Endothelial cell of umbilical vein (primary cell): Measurements from ENCODE around the gene FMNL3. TPM values are rescaled to one million over a fixed set of nuclear protein-coding genes. Genes with fewer than 3 reads are reported as not detected.
"Not testable (repeated sequence)": the region's sequence is repeated elsewhere in the genome, so short reads cannot be mapped to it uniquely, and the experiment has no call there.

Experiments
- BruUV-seq: library from RNA; stranded (reverse); fragments of 400-500 nt; replicated peaks from 2 replicates; lab custom pipeline; 2021; lab: Mats Ljungman, UMichigan
- CTCF ChIA-PET: fragments of 300-600, 350-600 bp; sonication (Branson Sonifier 250); formaldehyde crosslinking; loops from one replicate; lab custom pipeline; 2021; ENCODE audit warnings: antibody characterized with exemption, inconsistent platforms; lab: Charles Lee
- POLR2A ChIA-PET: fragments of 300-600, 350-600 bp; sonication (Branson Sonifier 250); formaldehyde crosslinking; loops from one replicate; lab custom pipeline; 2021; ENCODE audit warnings: antibody characterized with exemption, inconsistent platforms; lab: Charles Lee
- DNase-seq: peaks from one replicate; pipeline ENCODE4 v3.0.0-alpha.2; 2011; ENCODE audit warnings: low read depth, low spot score
- FAIRE-seq: peaks from 2 replicates; lab custom pipeline; 2011; peaks lifted over from hg19 to GRCh38; lab: Jason Lieb, UNC
- H2AFZ ChIP-seq: 2 replicates; pipeline ENCODE4 v1.6.0; 2012; ENCODE audit warnings: low read depth, low read length, control low read depth, inconsistent platforms
- H3K27ac ChIP-seq: 2 replicates; pipeline ENCODE4 v1.5.1; 2011; ENCODE audit warnings: low read depth, mild to moderate bottlenecking, control low read depth, low read length, moderate library complexity; ENCODE audit not compliant: insufficient read depth
- H3K27me3 ChIP-seq, 2 experiments: 2 replicates each; pipeline versions ENCODE4 v1.6.0 to v1.6.1; 2011; ENCODE audit warnings: low read length in 2 of 2, mixed read lengths in 1 of 2; ENCODE audit not compliant: control insufficient read depth in 2 of 2, insufficient read depth in 2 of 2
- H3K36me3 ChIP-seq, 2 experiments: 2 replicates in 1 of 2; 3 replicates in 1 of 2; pipeline ENCODE4 v1.5.1; 2011; ENCODE audit warnings: low read length in 2 of 2, mild to moderate bottlenecking in 1 of 2, moderate library complexity in 1 of 2; ENCODE audit not compliant: control insufficient read depth in 2 of 2, insufficient read depth in 2 of 2; ENCODE audit errors: extremely low read depth in 1 of 2
- H3K4me1 ChIP-seq: 3 replicates; pipeline ENCODE4 v1.5.1; 2011; ENCODE audit warnings: mild to moderate bottlenecking, low read length; ENCODE audit not compliant: control insufficient read depth, insufficient read depth; ENCODE audit errors: extremely low read depth
- H3K4me2 ChIP-seq: 2 replicates; pipeline ENCODE4 v1.6.1; 2011; ENCODE audit warnings: low read length, control low read depth, mixed read lengths; ENCODE audit not compliant: insufficient read depth
- H3K4me3 ChIP-seq, 3 experiments: fragments of 200-600 bp in 1 of 3; sonication (generic), shearing (Covaris generic) in 1 of 3; replicated peaks in 1 of 3; 2 replicates each; pipeline ENCODE4 v1.5.1; 2011 to 2016; ENCODE audit warnings: control low read depth in 3 of 3, low read length in 3 of 3, mild to moderate bottlenecking in 2 of 3, inconsistent platforms in 1 of 3, low read depth in 1 of 3, moderate library complexity in 1 of 3; ENCODE audit not compliant: insufficient read depth in 1 of 3
- H3K79me2 ChIP-seq: 2 replicates; pipeline ENCODE4 v1.6.0; 2012; ENCODE audit warnings: low read length, inconsistent platforms; ENCODE audit not compliant: control insufficient read depth, insufficient read depth
- H3K9ac ChIP-seq: replicated peaks from 2 replicates; pipeline ENCODE3; 2011; ENCODE audit warnings: low read length, control low read depth; ENCODE audit not compliant: insufficient read depth; ENCODE audit errors: extremely low read depth
- H3K9me1 ChIP-seq: replicated peaks from 3 replicates; pipeline ENCODE4 v1.6.0; 2011; ENCODE audit warnings: mild to moderate bottlenecking, low read length; ENCODE audit not compliant: control insufficient read depth, insufficient read depth; ENCODE audit errors: extremely low read depth
- H3K9me3 ChIP-seq: replicated peaks from 2 replicates; pipeline ENCODE4 v1.5.1; 2012; ENCODE audit warnings: low read length, inconsistent platforms; ENCODE audit not compliant: control insufficient read depth, insufficient read depth
- H4K20me1 ChIP-seq: replicated peaks from 2 replicates; pipeline ENCODE3; 2011; ENCODE audit warnings: mild to moderate bottlenecking, low read length; ENCODE audit not compliant: control insufficient read depth, insufficient read depth; ENCODE audit errors: extremely low read depth
- EZH2 ChIP-seq: IDR thresholded peaks from 2 replicates; pipeline ENCODE4 v1.6.1; 2012; ENCODE audit warnings: borderline replicate concordance, low read depth, mild to moderate bottlenecking, moderate library complexity, low read length, inconsistent platforms; ENCODE audit not compliant: severe bottlenecking
- FOS ChIP-seq: IDR thresholded peaks from 2 replicates; pipeline ENCODE4 v1.6.1; 2011; ENCODE audit warnings: mild to moderate bottlenecking, low read length, moderate library complexity, borderline replicate concordance; ENCODE audit not compliant: insufficient read depth
- GATA2 ChIP-seq: IDR thresholded peaks from 2 replicates; pipeline ENCODE4 v1.7.0; 2011; ENCODE audit warnings: low read depth, mild to moderate bottlenecking, moderate library complexity, mixed read lengths, low read length; ENCODE audit not compliant: insufficient read length, insufficient read depth
- JUN ChIP-seq: IDR thresholded peaks from 2 replicates; pipeline ENCODE4 v1.6.1; 2011; ENCODE audit warnings: borderline replicate concordance, low read depth; ENCODE audit not compliant: insufficient read length, insufficient read depth
- MYC ChIP-seq: IDR thresholded peaks from one replicate; pipeline ENCODE4 v1.6.1; 2011; ENCODE audit warnings: mild to moderate bottlenecking, low read depth, low read length
- POLR2A ChIP-seq: IDR thresholded peaks from 2 replicates; pipeline ENCODE4 v1.6.1; 2012; ENCODE audit warnings: low read depth, mild to moderate bottlenecking, control low read depth, low read length
- POLR2AphosphoS5 ChIP-seq: IDR thresholded peaks from 2 replicates; pipeline ENCODE4 v1.6.1; 2012; ENCODE audit warnings: low read depth, mild to moderate bottlenecking, control low read depth, low read length, moderate library complexity; ENCODE audit not compliant: insufficient read depth
- dilution Hi-C: fragments of 300-500 bp; cut with MboI; formaldehyde crosslinking; loops from one replicate; pipeline ENCODE4 v1.15.0; 2019; ENCODE audit warnings: low sequenced_read_pairs; ENCODE audit not compliant: extremely low pct_ligation_motif_present
- intact Hi-C: fragments of 100-400 bp; cut with micrococcal nuclease; formaldehyde crosslinking; loops from one replicate; pipeline ENCODE4 v1.10.0; 2022
- polyA plus RNA-seq, 4 experiments: library from polyadenylated mRNA; depleted of rRNA in 3 of 4; stranded (reverse) in 3 of 4; unstranded in 1 of 4; fragments of >200 nt; gene quantifications; 2 replicates each; pipeline versions ENCODE4 v1.2.1 to v1.2.3, GENCODE V29; 2011 to 2012; ENCODE audit warnings: missing spikeins in 1 of 4
- total RNA-seq: library from RNA; stranded (reverse); gene quantifications from 2 replicates; pipeline ENCODE4 v1.2.3, GENCODE V29; 2021
- TF ChIP-seq, protein P1 (sequence below): IDR thresholded peaks from 2 replicates; pipeline ENCODE4 v1.6.1; 2011; ENCODE audit not compliant: insufficient read depth, insufficient read length

Gene FMNL3
- total and polyA plus RNA-seq, 2 donors (not counting 3 experiments of a cell fraction or from before 2014, with no cell fraction given): 35.1 to 93.3 TPM

DNA sequence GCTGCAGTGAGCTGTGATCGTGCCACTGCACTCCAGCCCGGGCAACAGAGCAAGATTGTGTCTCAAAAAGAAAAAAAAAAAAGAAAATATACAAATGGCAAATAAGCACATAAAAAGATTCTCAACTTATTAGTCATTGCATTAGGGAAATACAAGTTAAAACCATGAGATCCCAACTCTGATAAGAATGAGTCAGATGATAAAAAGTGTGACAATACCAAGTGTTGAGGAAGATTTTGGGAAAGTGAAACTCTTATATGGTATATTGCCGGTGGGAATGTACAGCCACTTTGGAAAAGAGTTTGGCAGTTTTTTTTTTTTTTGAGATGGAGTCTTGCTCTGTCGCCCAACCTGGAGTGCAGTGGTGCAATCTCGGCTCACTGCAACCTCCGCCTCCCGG is 91.5 kb downstream of the FMNL3 start:
- Histone ChIP-seq H3K9ac (no peak overlapping the region), H3K27ac (no peak overlapping the region), H3K4me1 (no peaks in the 10 kb centered on the region), H3K4me2 (no peak overlapping the region), H4K20me1 (no peaks in the 10 kb centered on the region), H3K36me3 (no peaks in the 10 kb centered on the region), H3K9me1 (no peaks in the 10 kb centered on the region), H3K9me3 (no peaks in the 10 kb centered on the region), H3K27me3 (peaks cover 6 to 21% of the 10 kb centered on the region in 2 experiments), H3K4me3 (no peak overlapping the region), H3K79me2 (no peaks in the 10 kb centered on the region), H2AFZ (no peak overlapping the region)
- no TSS peak for BruUV-seq
- dilution Hi-C loops: no loop called here
- no peak for DNase-seq
- intact Hi-C loops: no loop called here
- no peak for FAIRE-seq
- TF ChIP-seq, protein P1, sequence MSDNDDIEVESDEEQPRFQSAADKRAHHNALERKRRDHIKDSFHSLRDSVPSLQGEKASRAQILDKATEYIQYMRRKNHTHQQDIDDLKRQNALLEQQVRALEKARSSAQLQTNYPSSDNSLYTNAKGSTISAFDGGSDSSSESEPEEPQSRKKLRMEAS: no peak
- peak; percentile 84 for TF ChIP-seq GATA2
- POLR2A ChIA-PET: no interaction called here
- CTCF ChIA-PET: interaction anchor here (1.1 kb wide), 1 partner anchor 8 kb away, joined by 4 read pairs; the partner anchor contains the start of gene PRPF40B

- H3K4me3 ChIP-seq: no peak overlapping the region
- no peaks in the 10 kb centered on the region for H3K9me3 ChIP-seq
- no peak overlapping the region for H3K4me2 ChIP-seq
- H4K20me1 ChIP-seq: no peaks in the 10 kb centered on the region
- no peaks in the 10 kb centered on the region for H3K36me3 ChIP-seq
- no peak overlapping the region for H3K27ac ChIP-seq
- H3K79me2 ChIP-seq: no peaks in the 10 kb centered on the region
- POLR2A ChIA-PET: interaction anchor here (0.6 kb wide), 1 partner anchor 25 kb away, joined by 3 read pairs; no protein-coding TSS in a partner anchor
- H3K27me3 ChIP-seq: peaks cover 2 to 3% of the 10 kb centered on the region in 2 experiments
- CTCF ChIA-PET: interaction anchor here (0.6 to 1.2 kb wide), 4 partner anchors 10 to 36 kb away, joined by 3 read pairs; partner anchors contain the start of gene PRPF40B
- H3K9me1 ChIP-seq: no peaks in the 10 kb centered on the region
- H3K4me1 ChIP-seq: no peaks in the 10 kb centered on the region
- FAIRE-seq: no peak
- H3K9ac ChIP-seq: no peak overlapping the region
- dilution Hi-C loops: no loop called here
- intact Hi-C loops: no loop called here
- no peak for DNase-seq
- TF ChIP-seq GATA2: no peak
- no peak for TF ChIP-seq MYC
- no peak for TF ChIP-seq POLR2A
- no peak for TF ChIP-seq POLR2AphosphoS5
- no peak for TF ChIP-seq EZH2
- no peak for TF ChIP-seq FOS
- no peak for TF ChIP-seq JUN
- TF ChIP-seq, protein P1: no peak
- H2AFZ ChIP-seq: no peak overlapping the region
- no TSS peak for BruUV-seq
Measured at GRCh38 chr12:49612210-49612609, 95.0 kb downstream of the FMNL3 start.

DNA sequence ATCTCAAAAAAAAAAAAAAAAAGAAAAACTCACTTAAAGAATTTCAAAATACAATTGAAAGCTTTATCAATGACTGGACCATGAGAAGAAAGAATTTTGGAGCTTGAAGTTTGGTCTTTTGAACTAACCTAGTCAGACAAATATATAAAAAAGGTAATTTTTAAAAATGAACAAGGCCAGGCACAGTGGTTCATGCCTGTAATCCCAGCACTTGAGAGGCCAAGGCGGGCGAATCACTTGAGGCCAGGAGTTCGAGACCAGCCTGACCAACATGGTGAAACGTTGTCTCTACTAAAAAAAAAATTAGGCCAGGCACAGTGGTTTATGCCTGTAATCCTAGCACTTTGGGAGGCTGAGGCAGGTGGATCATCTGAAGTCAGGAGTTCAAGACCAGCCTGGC is 96.4 kb downstream of the FMNL3 start:
- FAIRE-seq, H3K9me3 ChIP-seq, H3K27me3 ChIP-seq, H3K36me3 ChIP-seq, H3K9ac ChIP-seq, DNase-seq, H3K4me2 ChIP-seq, H2AFZ ChIP-seq, POLR2A ChIA-PET, H4K20me1 ChIP-seq, H3K9me1 ChIP-seq, H3K4me3 ChIP-seq, H3K27ac ChIP-seq, H3K4me1 ChIP-seq, H3K79me2 ChIP-seq, dilution Hi-C loops, BruUV-seq, intact Hi-C loops: not testable (repeated sequence)
- CTCF ChIA-PET: interaction anchor here (0.7 to 1.9 kb wide), 3 partner anchors 23 to 316 kb away, joined by 3 to 8 read pairs (median 3); partner anchors contain the start of gene PRPH
